Brain microvascular endothelial cell (primary cell): ENCODE results near the gene CPXM2.

Experiments
- DNase-seq: peaks from one replicate; pipeline ENCODE4 v3.0.0-alpha.2; 2020
- H3K27ac ChIP-seq: fragments of 250-450 bp; sonication (Bioruptor Pico); 2 replicates; pipeline ENCODE4 v1.5.1; 2020; ENCODE audit warnings: mild to moderate bottlenecking, moderate library complexity
- H3K27me3 ChIP-seq: fragments of 250-450 bp; sonication (Bioruptor Pico); replicated peaks from 2 replicates; pipeline ENCODE4 v1.5.1; 2020; ENCODE audit warnings: mild to moderate bottlenecking
- H3K36me3 ChIP-seq: fragments of 250-450 bp; sonication (Bioruptor Pico); replicated peaks from 2 replicates; pipeline ENCODE4 v1.5.1; 2020; ENCODE audit warnings: mild to moderate bottlenecking
- H3K4me3 ChIP-seq: 2 replicates; pipeline ENCODE4 v1.5.1; 2011; ENCODE audit warnings: low read depth, mild to moderate bottlenecking, control low read depth, low read length, moderate library complexity
- CTCF ChIP-seq: IDR thresholded peaks from 2 replicates; pipeline ENCODE4 v1.5.1; 2011; ENCODE audit warnings: low read depth, mild to moderate bottlenecking, moderate library complexity, low read length, control low read depth, inconsistent platforms; ENCODE audit errors: missing control alignments
- in situ Hi-C: cut with HindIII; loops from 2 replicates; pipeline ENCODE4 v1.10.0; 2017; ENCODE audit warnings: low sequenced_read_pairs, low pct_ligation_motif_present

The CPXM2 gene

DNA sequence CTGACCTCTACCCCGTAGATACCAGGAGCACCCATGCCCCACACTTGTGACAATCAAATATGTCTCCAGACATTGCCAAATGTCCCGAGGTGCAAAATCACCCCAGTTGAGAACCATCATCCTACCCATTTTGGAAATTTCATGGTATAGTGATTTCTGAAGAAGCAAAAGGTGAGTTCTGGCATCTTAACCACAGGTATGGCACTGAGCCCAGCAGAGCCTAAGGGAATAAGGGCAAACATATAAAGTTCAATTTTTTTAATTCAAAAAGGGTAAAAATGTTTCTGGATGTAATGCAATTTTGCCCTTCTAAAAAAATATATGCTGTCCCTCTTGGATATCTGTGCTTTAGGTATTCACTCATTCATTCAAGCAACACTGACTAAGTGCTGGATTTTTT lies 30.5 kb upstream of the CPXM2 start:
- no peak for TF ChIP-seq CTCF
- in situ Hi-C loops = no loop called here
- no peaks in the 10 kb centered on the region for H3K36me3 ChIP-seq
- DNase-seq = no peak
- H3K27me3 ChIP-seq = no peaks in the 10 kb centered on the region
- H3K4me3 ChIP-seq = no peak overlapping the region
- no peak overlapping the region for H3K27ac ChIP-seq

- DNase-seq = no peak
- no peaks in the 10 kb centered on the region for H3K27me3 ChIP-seq
- H3K27ac ChIP-seq = no peak overlapping the region
- H3K36me3 ChIP-seq = no peaks in the 10 kb centered on the region
- no peak overlapping the region for H3K4me3 ChIP-seq
- no peak for TF ChIP-seq CTCF
- in situ Hi-C loops = no loop called here
Observed at GRCh38 chr10:123916775-123917174, 25.2 kb upstream of the CPXM2 start.

DNA sequence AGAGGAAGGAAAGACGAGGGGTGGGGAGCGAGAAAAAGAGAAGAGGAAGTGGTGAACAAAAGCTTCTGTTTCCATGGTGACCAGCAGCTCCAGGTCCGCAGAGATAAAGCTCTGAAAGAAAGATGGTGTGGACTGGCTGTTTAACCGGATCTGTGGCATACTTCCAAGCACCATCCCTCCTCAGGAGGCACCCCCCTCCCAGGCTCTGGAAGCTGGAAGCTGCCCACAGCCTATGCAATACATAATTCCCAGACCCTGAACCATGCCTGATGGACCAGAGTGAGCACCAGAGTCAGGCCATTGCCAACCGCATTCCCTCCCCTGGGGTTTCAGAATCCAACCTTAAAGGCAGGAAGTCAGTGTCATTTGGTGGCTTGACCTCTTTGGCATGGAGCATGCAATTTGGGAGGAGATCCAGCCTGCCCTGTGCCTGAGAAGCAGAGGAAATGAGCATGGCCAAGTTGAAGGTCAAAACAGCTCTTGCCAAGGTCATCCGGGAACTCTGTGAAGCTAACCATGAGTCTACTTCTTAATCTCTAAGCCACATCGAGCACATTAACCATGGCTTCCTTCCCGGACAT lies 22.2 kb upstream of the CPXM2 start:
- no peak overlapping the region for H3K27ac ChIP-seq

DNA sequence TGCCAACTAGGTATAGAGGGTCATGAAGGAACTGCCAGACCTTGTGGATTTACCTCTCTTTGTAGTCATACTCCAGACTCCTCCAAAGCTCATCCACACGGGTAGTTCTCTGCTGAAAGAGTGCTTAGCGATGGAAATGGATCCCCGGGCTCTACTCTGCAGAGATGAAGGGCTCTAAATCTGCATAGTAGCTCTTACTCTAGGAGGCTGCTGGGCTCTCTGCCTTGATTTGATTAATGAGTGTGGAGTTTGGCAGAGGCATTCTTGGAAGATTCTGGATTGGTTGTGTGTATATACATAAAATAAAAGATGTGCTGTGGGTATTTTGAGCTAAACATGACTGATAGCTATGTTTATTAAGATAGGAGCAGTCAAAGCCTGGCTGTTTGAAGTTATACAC lies 21.3 kb upstream of the CPXM2 start:
- in situ Hi-C loops = no loop called here

More for the DNA sequence above, 22.2 kb upstream of the CPXM2 start:
- Histone ChIP-seq H3K4me3 (no peak overlapping the region), H3K27me3 (no peaks in the 10 kb centered on the region), H3K36me3 (no peaks in the 10 kb centered on the region)
- DNase-seq = no peak
- no peak for TF ChIP-seq CTCF
- in situ Hi-C loops = no loop called here

DNA sequence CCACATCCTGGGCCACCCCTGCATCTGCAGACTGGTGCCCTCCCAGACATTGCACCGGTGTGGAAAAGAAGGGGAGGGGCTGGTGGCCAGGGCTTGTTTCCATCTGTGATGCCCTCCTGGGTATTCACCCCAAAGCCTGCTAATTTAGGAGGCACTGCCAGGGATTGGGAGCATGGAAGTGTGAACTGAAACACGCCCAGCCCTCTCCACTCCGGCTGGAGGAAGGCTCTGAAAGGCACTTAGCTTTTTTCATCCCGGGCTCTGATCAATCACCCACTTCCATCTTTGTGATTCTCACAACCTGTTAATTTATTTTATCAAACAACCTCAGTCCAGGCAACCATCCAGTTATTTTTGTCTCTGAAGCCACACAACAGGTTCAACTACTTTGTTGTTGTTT lies 20.9 kb upstream of the CPXM2 start:
- TF ChIP-seq CTCF = no peak
- in situ Hi-C loops = no loop called here

More for the DNA sequence above, 21.3 kb upstream of the CPXM2 start:
- H3K4me3 ChIP-seq = no peak overlapping the region
- DNase-seq = no peak
- H3K27me3 ChIP-seq = no peaks in the 10 kb centered on the region
- no peak overlapping the region for H3K27ac ChIP-seq
- H3K36me3 ChIP-seq = no peaks in the 10 kb centered on the region
- no peak for TF ChIP-seq CTCF

DNA sequence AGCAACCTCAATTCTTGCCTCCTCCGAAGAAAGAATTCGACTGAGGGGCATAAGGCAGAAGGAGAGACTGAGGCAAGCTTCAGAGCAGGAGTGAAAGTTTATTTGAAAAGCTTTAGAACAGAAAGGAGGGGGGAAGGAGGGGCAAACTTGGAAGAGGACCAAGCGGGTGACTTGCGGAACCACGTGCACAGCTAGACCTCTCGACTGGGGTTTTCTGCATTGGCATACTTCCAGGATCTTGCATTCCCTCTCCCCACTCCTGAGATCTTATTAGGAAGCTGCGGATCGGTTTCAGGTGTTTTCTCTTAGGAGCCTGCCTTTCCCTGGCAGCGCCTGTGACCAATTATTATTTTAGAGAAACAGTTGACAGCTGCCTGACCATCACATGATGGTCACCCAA lies 20.3 kb upstream of the CPXM2 start:
- no peaks in the 10 kb centered on the region for H3K27me3 ChIP-seq
- no peaks in the 10 kb centered on the region for H3K36me3 ChIP-seq
- no peak for TF ChIP-seq CTCF
- in situ Hi-C loops = no loop called here
- H3K27ac ChIP-seq = no peak overlapping the region
- no peak for DNase-seq
- no peak overlapping the region for H3K4me3 ChIP-seq

More for the DNA sequence above, 20.9 kb upstream of the CPXM2 start:
- Histone ChIP-seq H3K27ac (no peak overlapping the region), H3K36me3 (no peaks in the 10 kb centered on the region), H3K27me3 (no peaks in the 10 kb centered on the region), H3K4me3 (no peak overlapping the region)
- DNase-seq = no peak
